GM21526 (cell line): ENCODE data around the gene ZFX.

Experiments used
- ATAC-seq: cut with Tn5 transposase; IDR thresholded peaks from one replicate; pipeline ENCODE4 v1.9.1; 2021; ENCODE audit warnings: moderate library complexity; ENCODE audit not compliant: unreplicated experiment, low FRiP score

ZFX gene

GRCh38 chrX:24231641-24232179, 82.2 kb downstream of the ZFX start:
- ATAC-seq = no peak

DNA sequence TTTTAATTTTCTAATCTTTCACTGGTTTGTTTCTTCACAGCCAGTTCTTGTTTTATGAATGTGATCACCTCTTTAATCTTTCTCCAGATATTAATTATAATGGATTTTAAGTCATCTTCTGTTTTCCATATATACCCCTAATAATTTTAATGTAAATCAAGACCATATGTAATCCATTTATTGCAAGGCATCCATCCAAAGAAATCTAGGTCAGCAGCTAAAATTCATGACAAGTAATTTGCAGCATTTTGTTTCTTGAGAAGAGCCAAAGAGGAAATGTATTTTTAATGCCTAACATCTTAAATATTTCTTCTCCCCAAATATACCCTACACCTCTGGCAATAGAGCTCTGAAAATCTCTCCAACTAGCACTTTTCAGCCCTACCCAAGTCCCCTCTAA, 83.3 kb downstream of the ZFX start:
- ATAC-seq = no peak

GRCh38 chrX:24235084-24235710, 85.7 kb downstream of the ZFX start:
- ATAC-seq = peak; percentile 65

DNA sequence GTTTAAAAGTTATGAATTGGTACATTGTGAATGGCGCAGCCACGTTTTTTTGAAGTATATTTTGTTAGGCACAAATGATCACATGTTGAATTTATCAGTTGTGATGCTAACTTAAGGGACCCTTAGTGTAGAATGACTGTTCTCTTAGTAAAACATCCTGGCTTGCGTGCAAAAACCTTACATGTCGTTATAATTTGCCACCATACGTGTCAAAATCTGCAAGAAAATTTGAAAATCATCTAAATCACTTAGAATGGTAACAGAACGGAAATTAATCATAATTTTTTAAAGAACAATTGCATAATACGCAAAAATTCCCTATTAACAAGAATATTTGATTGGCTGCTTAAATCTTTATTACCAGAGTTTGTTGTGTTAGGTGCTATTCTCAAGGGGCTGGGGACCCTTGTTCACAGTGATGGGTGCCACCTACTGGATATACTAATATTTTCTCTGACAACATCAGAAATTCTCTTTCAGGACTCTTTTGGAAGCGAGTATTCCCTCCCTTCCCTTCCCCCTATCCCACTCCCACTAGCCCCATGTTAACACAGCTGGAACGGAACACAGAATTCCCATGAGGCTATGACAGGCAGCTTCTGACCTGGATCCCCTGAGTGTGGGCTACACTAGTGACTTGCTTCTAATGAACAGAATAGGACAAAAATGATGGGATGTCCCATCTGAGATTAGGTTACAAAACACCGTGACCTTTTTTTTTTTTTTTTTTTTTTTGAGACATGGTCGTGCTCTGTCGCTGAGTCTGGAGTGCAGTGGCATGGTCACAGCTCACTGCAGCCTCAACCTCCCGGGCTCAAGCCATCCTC, 92.5 kb downstream of the ZFX start:
- peak; percentile 28 for ATAC-seq

DNA sequence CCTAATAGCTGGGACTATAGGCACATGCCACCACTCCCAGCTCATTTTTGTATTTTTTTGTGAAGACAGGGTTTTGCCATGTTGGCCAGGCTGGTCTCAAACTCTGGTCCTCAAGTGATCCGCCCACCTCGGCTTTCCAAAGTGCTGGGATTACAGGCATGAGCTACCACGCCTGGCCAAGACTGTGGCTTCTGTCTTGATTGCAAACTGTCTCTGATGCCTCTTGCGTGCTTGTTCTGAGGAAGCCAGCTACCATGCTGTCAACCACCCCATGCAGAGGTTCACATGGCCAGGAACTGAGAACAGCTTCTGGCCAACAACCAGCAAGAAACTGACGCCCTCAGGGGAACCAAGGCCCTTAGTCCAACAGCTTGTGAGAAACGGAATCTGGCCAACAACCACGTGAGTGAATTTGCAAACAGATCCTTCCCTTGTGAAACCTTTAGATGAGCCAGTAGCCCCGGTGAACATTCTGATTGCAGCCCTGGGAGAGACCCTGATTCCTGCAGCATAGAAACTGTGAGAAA, 93.2 kb downstream of the ZFX start:
- ATAC-seq = peak; percentile 90

GRCh38 chrX:24243188-24243587, 93.7 kb downstream of the ZFX start:
- ATAC-seq = peak; percentile 1

DNA sequence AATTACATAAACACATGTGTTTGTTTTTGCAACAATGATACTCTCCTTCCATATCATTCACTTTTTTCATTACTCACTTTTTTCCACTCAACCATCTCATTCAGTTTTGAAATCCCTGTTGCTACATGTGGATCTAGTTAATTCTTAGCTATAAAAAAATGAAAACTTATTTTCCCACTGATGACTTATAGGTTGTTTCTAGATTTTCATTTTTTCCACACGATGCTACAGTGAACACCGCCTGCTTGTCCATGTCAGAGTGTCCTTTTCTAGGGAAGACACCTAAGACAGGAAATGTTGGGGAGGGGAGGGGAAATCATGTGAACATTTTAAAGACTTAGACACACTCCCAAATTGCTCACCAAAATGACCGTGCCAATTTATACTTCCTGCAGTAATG, 94.2 kb downstream of the ZFX start:
- ATAC-seq = no peak

DNA sequence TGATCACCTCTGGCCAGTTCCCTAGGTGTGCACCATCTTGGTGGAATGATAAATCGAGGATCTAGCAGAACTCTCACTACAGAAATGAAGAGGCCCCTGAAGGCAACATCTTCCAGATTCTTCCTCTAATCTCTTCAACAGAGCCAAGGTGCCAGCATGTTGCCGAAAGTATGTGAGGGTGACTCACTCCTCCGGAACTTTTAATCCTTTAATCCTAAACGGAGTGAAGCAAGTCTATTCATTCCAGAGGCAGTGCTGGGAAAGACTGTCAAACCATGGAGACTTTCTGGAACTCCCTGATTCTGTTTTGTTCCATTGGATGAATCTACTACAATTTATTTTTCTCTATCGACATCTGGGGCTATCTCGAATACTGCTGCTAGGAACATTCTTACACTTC, 95.7 kb downstream of the ZFX start:
- ATAC-seq = no peak

- no peak for ATAC-seq
Observed at GRCh38 chrX:24248042-24248441, 98.5 kb downstream of the ZFX start.

- no peak for ATAC-seq
Observed at GRCh38 chrX:24253030-24253429, 103.5 kb downstream of the ZFX start.

DNA sequence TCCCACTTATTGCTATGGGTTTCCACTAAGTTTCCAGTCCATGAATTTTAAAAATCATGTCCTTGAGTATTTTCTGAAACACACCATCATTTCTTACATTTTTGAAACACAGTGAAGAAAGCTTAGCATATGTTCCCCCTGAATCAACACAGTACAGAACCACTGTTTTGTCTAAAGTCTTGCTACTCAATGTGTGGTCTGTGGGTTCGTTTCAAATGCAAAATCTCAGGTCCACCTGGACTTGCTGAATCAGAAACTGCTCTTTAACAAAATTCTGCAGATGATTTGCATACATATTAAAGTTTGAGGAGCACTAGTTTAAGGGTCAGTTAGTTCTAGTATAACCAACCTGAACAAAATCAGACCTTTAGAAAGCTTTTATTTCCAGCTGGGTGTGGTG, 103.9 kb downstream of the ZFX start:
- no peak for ATAC-seq

DNA sequence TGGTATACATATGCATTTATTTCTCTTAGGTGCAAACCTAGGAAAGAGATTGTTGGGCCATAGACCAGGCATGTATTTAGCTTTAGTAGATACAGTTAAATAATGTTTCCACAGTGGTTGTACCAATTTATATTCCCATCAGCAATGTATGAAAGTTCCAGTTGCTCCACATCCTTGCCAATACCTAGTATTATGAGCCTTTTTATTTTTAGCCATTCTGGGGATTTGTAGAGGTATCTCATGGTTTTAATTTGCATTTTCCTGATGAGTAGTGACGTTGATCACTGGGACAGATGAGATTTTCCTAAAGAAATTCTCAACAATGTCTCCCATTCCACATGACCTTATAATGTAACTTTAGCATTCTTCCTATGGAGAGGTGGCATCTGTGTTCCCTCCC, 107.5 kb downstream of the ZFX start:
- ATAC-seq = no peak

- peak; percentile 62 for ATAC-seq
Observed at GRCh38 chrX:24259544-24260240, 110.2 kb downstream of the ZFX start.

DNA sequence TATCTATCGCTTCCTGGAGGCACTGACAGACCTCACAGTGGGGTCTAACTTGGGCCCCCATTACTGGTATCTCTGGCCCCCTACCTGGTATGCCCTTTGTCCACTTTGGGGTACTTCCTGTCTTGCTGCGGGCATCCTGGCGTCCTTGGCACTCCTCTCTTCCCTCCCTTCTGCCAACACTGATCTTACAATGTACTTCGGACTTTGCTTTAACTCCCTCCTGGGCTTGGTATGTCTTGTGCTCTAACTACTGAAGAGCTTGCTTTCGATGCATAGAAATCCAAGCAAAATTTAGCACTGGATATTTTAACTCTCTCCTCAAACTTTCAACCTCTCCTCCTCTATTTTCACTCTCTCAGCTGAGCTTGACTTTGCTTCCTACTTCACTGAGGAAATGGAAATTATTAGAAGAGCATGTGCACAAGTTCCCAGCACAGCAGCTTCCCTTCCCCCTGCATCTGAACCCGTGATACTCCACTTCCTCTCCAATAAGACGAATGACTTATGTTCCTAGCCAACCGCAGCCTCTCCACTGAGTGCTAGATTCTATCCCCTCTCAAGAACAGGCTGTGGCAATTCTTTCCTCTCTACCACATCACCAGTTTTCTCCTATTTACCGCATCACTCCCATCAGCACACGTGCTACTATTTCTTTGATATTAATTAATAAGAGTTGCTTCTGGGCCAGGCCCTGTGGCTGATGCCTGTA, 111.5 kb downstream of the ZFX start:
- no peak for ATAC-seq

GRCh38 chrX:24262309-24262708, 112.8 kb downstream of the ZFX start:
- ATAC-seq = no peak

- no peak for ATAC-seq
Observed at GRCh38 chrX:24264383-24264782, 114.9 kb downstream of the ZFX start.
